HG03135 (cell line): ENCODE measurements around the gene PTPRG.

Experiments used
- ATAC-seq: cut with Tn5 transposase; IDR thresholded peaks from one replicate; pipeline ENCODE4 v1.9.1; 2021; ENCODE audit warnings: mild to moderate bottlenecking, moderate library complexity; ENCODE audit not compliant: unreplicated experiment

Gene PTPRG

GRCh38 chr3:62128051-62128450 is 566.7 kb downstream of the PTPRG start:
- no peak for ATAC-seq

DNA sequence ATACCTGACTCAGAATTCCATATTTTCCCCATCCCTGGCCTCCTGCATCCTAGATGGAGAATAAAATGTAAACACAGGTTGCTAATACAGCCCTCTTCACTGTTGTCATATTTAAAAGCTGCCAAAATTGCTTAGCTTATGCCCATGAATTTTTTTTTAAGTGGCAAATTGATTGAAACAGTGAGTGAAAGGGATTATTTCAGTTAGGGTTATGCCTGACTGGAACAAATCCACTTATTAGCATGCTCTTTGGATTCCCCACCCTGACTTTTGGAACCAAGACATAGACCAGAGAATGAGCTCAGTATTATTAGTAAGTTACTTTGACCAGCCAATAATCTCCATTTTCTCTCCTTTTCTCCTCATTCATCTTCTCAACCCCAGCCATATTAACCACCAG is 567.3 kb downstream of the PTPRG start:
- no peak for ATAC-seq

GRCh38 chr3:62131050-62131449 is 569.7 kb downstream of the PTPRG start:
- ATAC-seq: no peak

DNA sequence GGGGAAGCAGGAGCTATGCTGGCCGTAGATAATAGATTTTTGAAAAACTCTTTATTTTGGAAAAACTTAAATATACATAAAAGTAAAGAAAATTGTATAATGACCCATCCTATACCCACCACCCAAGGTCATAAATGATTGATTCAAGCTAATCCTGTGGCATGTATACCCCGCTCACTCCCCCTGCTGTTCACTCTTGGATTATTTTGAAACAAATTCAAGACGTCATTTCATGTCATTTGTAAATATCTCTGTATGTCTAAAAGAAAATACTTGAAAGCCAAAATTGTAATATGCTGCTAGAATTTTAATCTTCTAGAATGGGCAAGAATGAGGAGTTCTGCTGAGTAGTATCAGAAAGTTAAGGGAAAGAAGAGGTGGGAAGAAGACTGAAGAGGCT is 570.2 kb downstream of the PTPRG start:
- ATAC-seq: no peak

DNA sequence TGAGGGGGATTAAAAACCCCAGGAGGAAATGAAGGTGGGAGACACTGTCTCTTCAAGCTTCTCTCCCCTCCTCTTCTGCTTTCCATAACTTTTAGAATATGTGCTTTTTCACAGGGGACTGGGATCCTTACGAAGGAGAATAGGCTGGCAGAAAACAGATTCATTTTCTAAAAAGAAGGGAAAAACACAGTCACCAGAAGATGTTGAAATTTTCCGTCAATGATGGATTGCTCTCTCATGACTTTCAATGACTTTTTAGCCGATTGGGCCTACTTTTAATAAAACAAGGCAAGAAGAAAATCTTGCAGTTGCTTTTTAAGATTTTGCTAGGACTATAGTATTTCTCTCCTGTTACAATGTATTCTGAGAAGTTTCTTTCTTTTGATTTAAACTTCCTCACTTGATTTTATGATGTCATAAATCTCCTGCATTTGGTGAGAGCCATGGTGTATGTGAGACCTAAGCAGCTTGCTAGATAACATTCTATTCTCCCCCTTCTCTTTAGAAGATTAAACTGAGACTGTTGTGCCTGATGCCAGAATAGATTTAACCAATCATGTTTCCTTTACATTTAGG is 570.7 kb downstream of the PTPRG start:
- ATAC-seq: no peak

DNA sequence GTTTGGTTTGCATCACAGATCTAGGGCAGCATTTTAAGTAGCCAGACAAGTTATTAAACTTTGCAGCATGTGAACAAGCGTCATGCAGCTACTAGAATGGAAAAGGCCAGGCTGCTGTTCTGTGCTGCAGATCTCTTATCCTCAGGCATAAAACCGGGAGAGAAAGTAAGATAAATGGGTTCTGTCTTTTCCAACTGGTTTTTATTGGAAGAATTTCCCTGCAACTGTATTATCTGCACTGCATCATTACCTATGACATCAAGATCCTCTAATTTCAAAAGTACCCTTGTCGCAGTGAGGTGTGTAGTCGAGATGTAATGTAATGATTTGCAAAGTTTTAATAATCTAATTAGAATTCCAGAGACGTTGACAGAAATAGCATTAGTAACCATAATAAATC is 571.6 kb downstream of the PTPRG start:
- ATAC-seq: no peak

- ATAC-seq: no peak
Measured at GRCh38 chr3:62134061-62134496, 572.7 kb downstream of the PTPRG start.

GRCh38 chr3:62135741-62136140 is 574.4 kb downstream of the PTPRG start:
- no peak for ATAC-seq

DNA sequence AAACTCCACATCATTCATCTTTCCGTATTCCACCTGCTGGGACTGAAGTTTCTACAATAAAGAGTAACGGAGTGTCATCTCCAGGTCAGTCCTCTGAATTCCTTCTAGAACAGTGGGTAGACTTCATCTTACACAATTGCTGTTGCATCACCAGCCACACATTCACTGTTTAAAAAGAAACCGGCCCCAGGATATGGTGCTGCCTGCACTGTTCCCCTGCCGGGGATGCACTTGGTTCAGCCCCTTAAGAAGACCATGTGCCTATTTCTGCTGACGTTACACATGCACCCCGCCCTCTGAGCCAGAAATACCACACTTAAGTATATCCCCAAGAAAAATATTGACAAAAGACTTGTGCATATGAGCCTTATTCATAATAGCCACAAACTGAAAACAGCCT is 578.6 kb downstream of the PTPRG start:
- no peak for ATAC-seq

DNA sequence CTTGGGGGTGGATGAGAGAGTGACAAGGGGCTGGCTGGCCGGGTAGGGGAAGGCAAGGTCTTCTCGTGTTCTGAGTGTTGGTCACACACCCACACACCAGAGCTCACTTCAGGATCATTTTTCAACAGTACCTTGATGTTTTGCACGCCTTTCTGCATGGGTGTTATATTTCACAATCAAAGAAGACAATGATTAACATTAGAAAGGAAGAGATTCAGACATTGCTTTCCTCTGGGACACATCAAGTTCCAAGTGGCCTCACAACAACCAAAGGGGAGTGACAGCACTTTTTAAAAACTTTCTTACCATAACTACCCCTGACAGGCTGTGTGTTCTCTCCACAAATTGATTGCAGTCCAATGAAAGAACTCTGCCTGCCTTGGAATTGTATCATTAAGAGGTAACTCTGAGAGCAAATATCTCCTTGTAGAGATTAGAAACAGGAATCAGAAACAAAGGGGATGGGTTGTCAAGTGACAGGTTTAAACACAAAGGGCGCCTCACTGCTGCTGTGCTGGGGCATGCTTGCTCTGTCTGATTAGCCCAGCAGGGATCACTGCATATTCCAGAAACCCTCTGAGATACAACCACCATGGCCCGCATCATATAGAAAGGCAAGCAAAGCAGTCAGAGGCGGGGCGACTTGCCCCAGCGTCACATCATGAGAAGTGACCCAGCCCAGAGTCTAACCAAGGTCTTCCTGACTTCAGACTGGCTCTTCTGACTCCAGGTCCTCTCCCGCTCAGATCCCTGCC is 581.1 kb downstream of the PTPRG start:
- ATAC-seq: no peak

- ATAC-seq: no peak
Measured at GRCh38 chr3:62143843-62144450, 582.6 kb downstream of the PTPRG start.

- ATAC-seq: no peak
Measured at GRCh38 chr3:62144482-62144881, 583.1 kb downstream of the PTPRG start.

DNA sequence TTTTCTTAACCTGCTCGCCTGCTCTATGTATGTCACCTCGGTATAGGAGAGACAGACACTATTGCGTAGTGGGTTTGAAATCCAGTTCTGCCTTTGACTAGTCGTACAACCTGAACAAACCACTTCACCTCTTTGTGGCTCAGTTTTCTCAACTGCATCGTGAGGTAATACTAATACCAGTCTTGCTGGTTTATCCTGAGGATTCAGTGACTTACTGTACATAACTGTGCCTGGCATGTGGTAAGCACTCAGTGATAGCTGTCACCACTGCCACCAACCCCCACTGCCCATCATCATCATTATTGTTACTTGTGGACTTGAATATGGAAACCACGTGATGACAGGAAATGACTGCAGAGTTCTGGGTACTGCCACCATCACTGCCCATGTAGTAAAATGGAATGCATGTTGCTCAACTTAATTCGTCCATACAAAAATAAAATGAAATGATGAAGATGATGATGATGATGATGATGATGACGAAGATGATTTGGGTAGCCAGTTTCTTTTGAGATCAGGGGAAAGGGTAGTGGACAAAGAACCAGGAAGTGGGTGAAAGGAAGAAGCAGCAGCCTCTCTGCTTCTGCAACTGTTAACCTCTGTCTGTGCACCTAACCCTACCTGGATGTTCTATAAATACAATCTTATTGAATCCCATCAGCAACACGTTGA is 583.9 kb downstream of the PTPRG start:
- no peak for ATAC-seq

- ATAC-seq: no peak
Measured at GRCh38 chr3:62149539-62149938, 588.2 kb downstream of the PTPRG start.

GRCh38 chr3:62149962-62150361 is 588.6 kb downstream of the PTPRG start:
- ATAC-seq: no peak

DNA sequence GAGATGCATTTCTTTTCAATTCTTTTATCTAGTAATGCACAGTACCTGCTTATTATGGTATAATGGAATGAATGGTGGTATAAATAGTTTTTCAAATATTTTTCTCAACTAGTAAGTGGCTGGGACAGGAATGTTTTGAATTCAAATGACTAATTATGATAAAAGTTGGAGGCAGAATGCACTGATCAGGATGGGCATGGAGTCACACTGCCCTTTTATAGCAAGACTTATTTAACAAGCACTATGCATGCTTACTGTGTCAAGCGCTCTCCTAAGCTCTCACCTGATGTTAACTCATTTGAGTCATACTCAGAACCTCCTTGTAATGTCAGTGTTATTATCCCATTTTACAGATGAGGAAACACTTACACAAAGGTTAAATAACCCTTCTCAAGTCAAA is 590.2 kb downstream of the PTPRG start:
- no peak for ATAC-seq

DNA sequence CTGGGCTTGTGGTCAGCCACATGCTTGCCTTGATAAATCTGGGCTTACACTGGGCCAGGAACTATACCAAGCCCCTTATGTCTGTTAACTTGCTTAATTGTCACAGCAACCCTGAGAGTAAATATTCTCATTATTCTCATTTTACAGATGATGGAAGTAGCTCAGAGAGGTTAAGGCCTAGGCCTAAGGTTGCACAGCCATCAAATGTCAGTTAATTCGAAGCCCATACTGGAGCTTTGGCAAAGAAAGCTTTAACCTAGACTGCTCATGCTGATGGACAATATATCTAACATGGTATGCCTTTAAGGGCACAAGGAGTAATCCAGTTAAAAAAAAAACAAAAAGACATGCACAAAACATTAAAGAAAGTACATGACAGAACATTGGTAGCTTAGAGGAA is 591.9 kb downstream of the PTPRG start:
- ATAC-seq: no peak

GRCh38 chr3:62154457-62155148 is 593.2 kb downstream of the PTPRG start:
- ATAC-seq: no peak

DNA sequence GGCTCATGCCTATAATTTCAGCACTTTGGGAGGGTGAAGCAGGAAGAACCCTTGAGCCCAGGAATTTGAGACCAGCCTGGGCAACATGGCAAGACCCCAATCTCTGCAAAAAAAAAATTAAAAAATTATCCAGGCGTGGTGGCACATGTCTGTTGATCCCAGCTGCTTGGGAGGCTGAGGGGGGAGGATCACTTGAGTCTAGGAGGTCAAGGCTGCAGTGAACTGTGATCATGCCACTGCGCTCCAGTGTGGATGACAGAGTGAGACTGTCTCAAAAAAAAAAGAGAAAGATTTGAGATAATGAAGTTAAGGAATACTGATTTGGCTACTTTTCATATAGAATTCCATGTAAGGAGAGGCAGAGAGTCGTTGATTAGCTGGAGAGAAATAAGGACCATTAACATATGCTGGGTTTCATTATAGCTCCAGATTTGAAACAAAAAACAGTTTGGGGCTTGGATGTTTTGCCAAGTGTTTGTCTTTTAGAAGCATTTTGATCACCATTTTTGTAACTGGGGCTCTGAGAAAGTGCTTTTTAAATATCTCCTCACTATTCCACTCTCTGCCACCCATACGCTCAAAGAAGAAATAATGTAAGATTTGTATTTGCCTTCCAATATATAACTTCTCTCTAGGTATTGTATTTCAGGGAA is 597.8 kb downstream of the PTPRG start:
- ATAC-seq: no peak

DNA sequence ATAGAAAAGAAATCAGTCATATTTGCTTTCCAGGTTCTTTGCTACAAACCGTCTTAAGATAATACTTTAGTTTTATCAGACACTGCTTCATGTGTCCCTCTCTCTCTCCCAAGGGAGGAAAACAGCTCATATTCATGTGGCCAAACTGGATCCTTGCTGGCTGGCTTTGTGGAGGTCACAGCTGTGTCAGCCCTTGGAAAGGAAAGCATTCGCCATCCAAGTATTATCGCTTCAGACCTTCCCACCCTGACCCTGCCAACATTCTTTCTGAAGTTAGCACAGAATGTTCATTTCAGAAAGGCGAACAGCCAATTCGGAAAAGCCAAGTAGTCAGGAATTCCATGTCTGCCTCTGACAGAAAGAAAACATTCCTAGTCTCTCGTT is 598.3 kb downstream of the PTPRG start:
- no peak for ATAC-seq

DNA sequence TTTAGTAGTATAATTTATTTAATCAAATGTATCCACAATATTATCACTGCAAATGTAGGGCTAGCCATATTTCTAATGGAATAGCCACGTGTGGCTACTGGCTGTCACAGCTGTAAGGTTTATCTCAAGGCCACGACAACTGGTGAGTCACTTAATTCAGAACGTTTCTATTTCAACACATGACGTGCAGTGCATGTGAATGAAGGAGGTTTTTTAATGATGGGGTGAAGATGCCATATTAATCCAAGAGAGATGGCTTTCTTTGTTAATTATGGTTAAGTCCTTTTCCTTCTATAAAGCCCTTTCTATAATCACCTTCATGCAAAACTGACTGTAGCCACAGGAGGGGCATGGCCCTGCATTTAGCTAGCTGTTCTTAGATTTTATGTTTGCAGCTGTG is 600.0 kb downstream of the PTPRG start:
- no peak for ATAC-seq
